GM19238 (cell line): ENCODE data around the gene MMP15.
"Not testable (repeated sequence)": the region's sequence is repeated elsewhere in the genome, so short reads cannot be mapped to it uniquely, and the experiment has no call there.

Experiments
- DNase-seq: peaks from one replicate; pipeline ENCODE4 v3.0.0; 2011; ENCODE audit warnings: low spot score; ENCODE audit not compliant: insufficient read length

MMP15 gene

GRCh38 chr16:57996406-57997175 lies 29.0 kb upstream of the MMP15 start:
- no peak for DNase-seq

GRCh38 chr16:57997176-57997527 lies 28.4 kb upstream of the MMP15 start:
- DNase-seq, result no peak

- DNase-seq, result no peak
Measured at GRCh38 chr16:57997528-57998265, 27.9 kb upstream of the MMP15 start.

GRCh38 chr16:57998486-57998885 lies 27.1 kb upstream of the MMP15 start:
- no peak for DNase-seq

GRCh38 chr16:57998992-57999365 lies 26.6 kb upstream of the MMP15 start:
- no peak for DNase-seq

GRCh38 chr16:57999366-57999970 lies 26.1 kb upstream of the MMP15 start:
- DNase-seq, result peak; percentile 39

- peak; percentile 60 for DNase-seq
Measured at GRCh38 chr16:57999971-58000705, 25.4 kb upstream of the MMP15 start, which contains the start of gene ZNF319. ZNF319 (minus strand) TSS chr16:58000672; CDS start chr16:57998265, 2,407 bp downstream.

GRCh38 chr16:58000706-58001676 lies 24.6 kb upstream of the MMP15 start, which contains the start of gene USB1:
USB1 (plus strand) TSS chr16:58001407; CDS start chr16:58001484, 77 bp downstream.
- DNase-seq, result peak; percentile 99

GRCh38 chr16:58001781-58002415 lies 23.7 kb upstream of the MMP15 start:
- no peak for DNase-seq

GRCh38 chr16:58002416-58002800 lies 23.1 kb upstream of the MMP15 start:
- DNase-seq, result no peak

GRCh38 chr16:58002936-58003335 lies 22.6 kb upstream of the MMP15 start:
- DNase-seq, result no peak

GRCh38 chr16:58004736-58005135 lies 20.8 kb upstream of the MMP15 start:
- not testable (repeated sequence) for DNase-seq

GRCh38 chr16:58009856-58010416 lies 15.6 kb upstream of the MMP15 start:
- DNase-seq, result no peak

- DNase-seq, result no peak
Measured at GRCh38 chr16:58010886-58011285, 14.7 kb upstream of the MMP15 start.

- no peak for DNase-seq
Measured at GRCh38 chr16:58011652-58012051, 13.9 kb upstream of the MMP15 start.

- no peak for DNase-seq
Measured at GRCh38 chr16:58012481-58012880, 13.1 kb upstream of the MMP15 start.

- DNase-seq, result no peak
Measured at GRCh38 chr16:58013201-58013956, 12.2 kb upstream of the MMP15 start.

GRCh38 chr16:58016840-58017446 lies 8.6 kb upstream of the MMP15 start:
- no peak for DNase-seq
